LNCaP clone FGC (cell line): ENCODE measurements around the gene GARS1.

Experiments
- DNase-seq: peaks from one replicate; pipeline ENCODE4 v3.0.0-alpha.2; 2011; ENCODE audit warnings: low read depth
- H3K4me3 ChIP-seq: 2 replicates; pipeline ENCODE4 v1.5.1; 2011; ENCODE audit warnings: mild to moderate bottlenecking, low read depth, low read length, control low read depth
- TF ChIP-seq, protein P1 (sequence below): IDR thresholded peaks from 2 replicates; pipeline ENCODE4 v1.5.1; 2012; ENCODE audit warnings: mild to moderate bottlenecking; ENCODE audit not compliant: control insufficient read depth, insufficient read depth; ENCODE audit errors: extremely low read depth

The GARS1 gene

DNA sequence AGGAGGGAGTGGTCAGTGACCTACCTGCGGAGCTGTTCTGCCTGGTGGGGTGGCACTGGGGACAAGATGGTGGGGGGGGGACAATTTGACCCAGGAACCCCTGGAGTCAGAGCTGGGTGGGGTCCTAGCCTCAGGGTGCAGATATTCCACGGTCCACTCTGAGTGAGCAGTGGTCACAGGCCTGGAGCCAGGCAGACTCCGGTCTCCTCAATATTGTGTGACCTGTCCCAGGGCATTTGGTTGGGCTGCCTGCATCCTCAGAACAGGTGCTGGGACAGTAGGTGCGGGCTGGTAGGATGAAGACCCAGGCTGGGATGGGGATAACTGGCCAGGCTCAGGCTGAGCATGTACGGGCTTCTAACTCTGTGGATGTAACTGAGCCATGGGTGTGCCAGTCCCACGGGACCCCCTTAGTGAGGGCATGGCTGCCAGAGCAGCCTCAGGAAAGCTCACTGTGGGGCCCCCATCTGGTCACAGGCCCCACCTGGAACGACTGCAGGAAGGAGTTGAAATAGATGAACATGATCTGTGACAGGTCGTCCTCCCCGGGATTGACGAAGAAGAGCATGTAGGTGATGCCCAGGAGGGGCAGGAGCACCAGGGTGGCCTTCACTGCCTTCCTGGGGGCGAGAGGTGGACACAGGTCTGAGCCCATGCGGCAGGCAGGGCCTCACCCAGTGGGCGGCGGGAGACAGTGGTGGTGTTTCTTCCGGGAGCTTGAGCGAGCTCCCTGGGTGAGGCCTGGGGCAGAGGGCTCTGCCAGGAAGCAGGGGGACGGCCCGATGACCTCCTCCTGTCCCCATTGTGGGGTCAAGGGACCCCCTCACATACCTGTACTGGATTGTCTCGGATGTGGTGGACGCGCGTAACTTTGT is 60.7 kb downstream of the GARS1 start:
- no peak overlapping the region for H3K4me3 ChIP-seq
- TF ChIP-seq, protein P1, sequence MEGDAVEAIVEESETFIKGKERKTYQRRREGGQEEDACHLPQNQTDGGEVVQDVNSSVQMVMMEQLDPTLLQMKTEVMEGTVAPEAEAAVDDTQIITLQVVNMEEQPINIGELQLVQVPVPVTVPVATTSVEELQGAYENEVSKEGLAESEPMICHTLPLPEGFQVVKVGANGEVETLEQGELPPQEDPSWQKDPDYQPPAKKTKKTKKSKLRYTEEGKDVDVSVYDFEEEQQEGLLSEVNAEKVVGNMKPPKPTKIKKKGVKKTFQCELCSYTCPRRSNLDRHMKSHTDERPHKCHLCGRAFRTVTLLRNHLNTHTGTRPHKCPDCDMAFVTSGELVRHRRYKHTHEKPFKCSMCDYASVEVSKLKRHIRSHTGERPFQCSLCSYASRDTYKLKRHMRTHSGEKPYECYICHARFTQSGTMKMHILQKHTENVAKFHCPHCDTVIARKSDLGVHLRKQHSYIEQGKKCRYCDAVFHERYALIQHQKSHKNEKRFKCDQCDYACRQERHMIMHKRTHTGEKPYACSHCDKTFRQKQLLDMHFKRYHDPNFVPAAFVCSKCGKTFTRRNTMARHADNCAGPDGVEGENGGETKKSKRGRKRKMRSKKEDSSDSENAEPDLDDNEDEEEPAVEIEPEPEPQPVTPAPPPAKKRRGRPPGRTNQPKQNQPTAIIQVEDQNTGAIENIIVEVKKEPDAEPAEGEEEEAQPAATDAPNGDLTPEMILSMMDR, result no peak
- no peak for DNase-seq

DNA sequence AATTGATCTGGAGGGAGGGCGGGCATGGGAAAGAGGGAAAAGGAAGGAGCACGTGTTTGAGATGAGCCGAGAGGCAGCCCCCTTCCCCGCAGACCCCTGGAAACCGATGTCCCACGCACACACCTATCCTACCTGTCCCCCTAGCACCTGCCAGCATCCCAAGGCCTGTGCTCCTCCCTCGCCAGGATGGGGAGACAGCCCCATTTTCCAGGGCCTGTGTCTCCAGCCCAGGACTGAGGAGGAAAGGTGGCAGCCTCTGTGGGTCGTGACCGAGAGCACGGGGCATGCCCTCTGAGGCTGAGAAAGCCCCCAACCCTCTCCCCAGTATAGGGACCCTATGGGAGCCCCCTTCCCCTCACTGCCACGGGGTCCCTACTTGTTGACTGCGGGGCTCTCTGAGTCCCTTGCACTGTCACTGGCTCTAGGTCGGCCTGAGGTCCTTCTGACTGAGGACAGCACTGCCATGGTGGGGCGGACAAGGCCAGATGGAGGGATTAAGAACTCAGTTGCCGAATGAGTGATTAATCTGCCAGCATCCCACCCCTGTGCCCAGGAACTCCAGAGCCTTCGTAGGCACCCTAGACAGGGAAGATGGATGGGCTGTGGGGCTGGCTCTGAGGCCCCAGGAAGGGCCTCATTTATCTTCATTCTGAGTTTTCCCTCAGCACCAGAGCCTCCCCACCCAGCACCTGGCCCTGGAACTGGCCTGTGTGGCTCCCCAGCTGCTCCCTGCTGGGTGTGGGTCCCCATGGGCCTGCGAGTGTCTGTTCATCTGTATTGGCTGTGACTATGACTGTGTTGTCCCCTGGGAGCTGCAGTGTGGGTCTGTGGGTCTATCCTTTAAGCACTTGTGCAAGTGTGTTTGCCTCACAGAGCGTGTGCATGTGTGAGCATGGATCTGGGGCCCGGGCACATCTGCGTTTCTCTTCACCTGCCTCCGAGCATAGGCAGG is 61.6 kb downstream of the GARS1 start:
- no peak for DNase-seq
- TF ChIP-seq, protein P1, result no peak

DNA sequence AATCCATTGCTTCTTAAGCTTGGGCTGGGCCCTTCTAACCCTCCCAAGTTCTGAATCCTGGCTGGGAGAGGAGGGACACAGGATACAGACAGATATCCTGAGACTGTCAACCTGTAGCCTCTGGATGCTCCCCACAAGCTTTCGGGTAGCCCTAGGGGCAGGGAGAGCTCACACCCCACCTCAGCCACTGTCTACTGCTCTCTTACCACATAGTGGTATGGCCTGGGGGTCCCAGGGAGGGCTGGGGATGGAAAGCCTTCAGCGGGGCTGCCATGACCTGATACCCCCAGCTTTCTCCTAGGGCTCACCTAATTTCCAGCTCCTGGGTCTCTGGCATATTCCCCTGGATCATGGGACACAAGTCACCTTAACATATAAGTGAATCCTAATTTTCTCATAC is 62.5 kb downstream of the GARS1 start:
- no peak overlapping the region for H3K4me3 ChIP-seq
- TF ChIP-seq, protein P1, result no peak
- DNase-seq, result no peak

More for the DNA sequence above, 61.6 kb downstream of the GARS1 start:
- no peak overlapping the region for H3K4me3 ChIP-seq

DNA sequence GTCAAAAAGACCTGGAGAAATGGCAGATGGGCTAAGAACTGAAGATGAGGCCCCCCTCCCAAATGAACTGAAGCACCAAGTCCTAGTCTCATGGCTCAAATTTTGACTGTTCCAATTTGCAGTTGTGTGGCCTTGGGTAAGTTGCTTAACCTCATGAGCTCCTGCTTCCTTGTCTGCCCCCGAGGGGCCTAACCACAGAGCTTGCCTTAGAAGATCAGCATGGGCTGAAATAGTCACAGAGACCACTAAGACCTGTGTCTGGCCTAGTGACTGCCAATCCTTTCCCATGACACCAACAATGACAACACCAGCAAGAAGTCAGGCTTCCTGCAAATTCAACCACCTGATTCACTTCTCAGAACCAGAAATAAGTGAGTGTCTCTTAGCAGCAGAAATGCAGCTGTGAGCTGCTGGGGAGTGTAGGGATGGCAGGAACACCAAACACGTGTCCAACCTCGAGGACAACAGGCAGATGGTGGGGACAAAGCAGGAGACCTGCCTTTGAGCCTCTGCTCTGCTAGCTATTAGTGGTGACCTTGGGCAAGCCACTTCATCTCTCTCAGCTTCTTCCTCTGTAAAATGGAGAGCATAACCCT is 63.9 kb downstream of the GARS1 start:
- no peak overlapping the region for H3K4me3 ChIP-seq
- TF ChIP-seq, protein P1, result no peak

DNA sequence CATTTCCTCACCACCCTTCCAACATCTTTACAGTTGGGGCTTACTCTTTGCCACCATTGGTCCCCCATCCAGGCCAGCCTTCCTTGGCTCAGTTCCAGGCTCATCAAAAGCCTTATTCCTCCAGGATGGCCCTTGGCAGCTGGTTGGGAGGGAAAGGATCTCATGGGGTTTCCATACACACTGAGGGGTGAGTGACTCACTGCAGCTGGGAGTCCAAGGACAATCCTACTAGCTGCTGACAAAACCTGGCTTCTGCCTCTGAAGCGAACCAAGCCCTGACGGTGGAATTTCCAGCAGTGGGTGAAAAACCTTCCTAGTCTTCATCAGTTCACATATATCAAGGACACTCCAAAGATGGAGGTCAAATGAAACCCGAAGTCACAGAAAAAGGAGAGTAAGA is 64.6 kb downstream of the GARS1 start:
- DNase-seq, result no peak
- no peak overlapping the region for H3K4me3 ChIP-seq
- TF ChIP-seq, protein P1, result no peak

More for the DNA sequence above, 63.9 kb downstream of the GARS1 start:
- DNase-seq, result no peak

DNA sequence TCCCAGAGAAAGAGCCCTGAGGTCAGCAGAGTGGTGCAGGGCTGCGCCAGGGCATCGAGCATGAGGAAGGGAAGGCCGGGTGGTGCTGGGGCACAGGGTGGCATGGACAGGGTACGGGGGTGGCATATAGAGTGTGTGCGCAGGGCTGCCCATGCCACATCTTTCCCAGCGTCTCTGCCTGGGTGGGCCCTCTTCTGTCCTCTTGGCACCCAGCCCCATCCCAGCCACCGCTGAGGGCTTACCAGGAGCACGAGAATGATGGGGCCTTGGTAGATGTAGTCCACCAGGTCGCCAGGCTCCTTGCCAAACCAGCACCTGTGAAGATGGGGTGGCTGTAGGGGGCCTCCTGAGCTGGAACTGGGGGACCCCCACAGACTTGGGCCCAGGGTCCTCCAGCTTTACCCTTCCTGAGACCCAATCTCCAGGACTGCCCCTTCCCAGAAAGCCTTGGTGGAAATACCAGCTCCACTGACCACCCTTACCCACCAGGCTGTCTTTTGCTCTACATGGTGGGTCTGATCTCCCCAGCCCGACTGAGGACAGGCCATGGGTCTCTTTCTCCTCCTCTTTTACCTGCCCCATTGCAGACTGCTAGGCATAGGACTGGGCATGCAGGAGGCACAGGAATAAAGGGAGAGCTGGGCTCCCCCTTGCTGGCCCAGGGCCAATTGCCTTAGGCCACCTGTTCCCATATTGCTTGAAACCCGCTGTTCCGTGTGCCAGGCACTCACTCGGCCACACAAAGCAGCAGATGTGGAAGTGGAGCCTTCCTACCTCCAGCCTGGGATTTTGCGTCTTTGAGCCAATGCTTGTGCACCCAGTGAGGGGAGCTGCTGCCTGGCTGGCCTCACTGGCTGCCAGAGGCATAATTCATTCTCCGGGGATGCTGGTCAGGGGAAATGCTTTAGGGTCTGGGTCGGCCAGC is 65.9 kb downstream of the GARS1 start:
- TF ChIP-seq, protein P1, result no peak
- no peak overlapping the region for H3K4me3 ChIP-seq
- no peak for DNase-seq
